K562 (cell line): ENCODE data around the gene HSP90AA1. TPM values are rescaled to one million over a fixed set of nuclear protein-coding genes. Genes with fewer than 3 reads are reported as not detected.

Experiments
- ATAC-seq: fragments of 200-7000 bp; cut with Tn5 transposase; 3 replicates; pipeline ENCODE4 v1.9.1; 2020; ENCODE audit warnings: moderate library complexity
- BruUV-seq: library from RNA; stranded (reverse); fragments of 400-500 nt; replicated peaks from 2 replicates; lab custom pipeline; 2021; lab: Mats Ljungman, UMichigan
- CTCF ChIA-PET: fragments of 300-600 bp; formaldehyde crosslinking; extraction: SDS; loops from one replicate; lab custom pipeline; 2021; ENCODE audit warnings: low intra/inter-chr PET ratio; lab: Yijun Ruan, JAX
- POLR2A ChIA-PET: fragments of 300-600, 350-650 bp; sonication (Branson Sonifier 250); formaldehyde crosslinking; extraction: SDS; loops from one replicate; lab custom pipeline; 2021; ENCODE audit warnings: antibody characterized with exemption, inconsistent platforms; lab: Yijun Ruan, JAX
- DNase-seq, 4 experiments: peaks; one replicate each; pipeline versions ENCODE4 v3.0.0 to v3.0.0-alpha.2; 2011 to 2018; ENCODE audit warnings: low spot score in 3 of 4, mixed read lengths in 3 of 4; ENCODE audit errors: extremely low read depth in 1 of 4
- FAIRE-seq: peaks from 2 replicates; lab custom pipeline; 2011; peaks lifted over from hg19 to GRCh38; lab: Jason Lieb, UNC
- H2AFZ ChIP-seq: 2 replicates; pipeline ENCODE4 v1.6.0; 2011; ENCODE audit warnings: low read depth, low read length, control low read depth, inconsistent platforms
- H3K27ac ChIP-seq: fragments of 200-600 bp; 3 replicates; pipeline ENCODE4 v1.8.0; 2011; ENCODE audit warnings: low read depth, mild to moderate bottlenecking, control low read depth, inconsistent platforms, low read length, moderate library complexity, mixed read lengths; ENCODE audit errors: extremely low read depth
- H3K27me3 ChIP-seq, 2 experiments: fragments of 300-600 bp in 1 of 2; 2 replicates in 1 of 2; 3 replicates in 1 of 2; pipeline versions ENCODE4 v1.6.0 to v1.8.0; 2011; ENCODE audit warnings: inconsistent platforms in 2 of 2, low read length in 2 of 2, mild to moderate bottlenecking in 1 of 2, mixed read lengths in 1 of 2, moderate library complexity in 1 of 2; ENCODE audit not compliant: control insufficient read depth in 2 of 2, insufficient read depth in 2 of 2
- H3K36me3 ChIP-seq: fragments of 300-600 bp; 3 replicates; pipeline ENCODE4 v1.8.0; 2011; ENCODE audit warnings: mild to moderate bottlenecking, low read length, inconsistent platforms; ENCODE audit not compliant: control insufficient read depth, insufficient read depth
- H3K4me1 ChIP-seq, 2 experiments: fragments of 200-600 bp in 1 of 2; replicated peaks in 1 of 2; 2 replicates in 1 of 2; 3 replicates in 1 of 2; pipeline versions ENCODE4 v1.5.1 to v1.8.0; 2011; ENCODE audit warnings: inconsistent platforms in 2 of 2, low read length in 2 of 2, mild to moderate bottlenecking in 1 of 2, mixed read lengths in 1 of 2, moderate library complexity in 1 of 2; ENCODE audit not compliant: control insufficient read depth in 2 of 2, insufficient read depth in 2 of 2
- H3K4me2 ChIP-seq: 2 replicates; pipeline ENCODE4 v1.6.1; 2011; ENCODE audit warnings: low read length, control low read depth, inconsistent platforms, mixed read lengths; ENCODE audit not compliant: insufficient read depth
- H3K4me3 ChIP-seq: fragments of 200-600 bp; sonication (generic), shearing (Covaris generic); 2 replicates; pipeline ENCODE4 v1.5.1; 2016; ENCODE audit warnings: control low read depth, inconsistent platforms
- H3K79me2 ChIP-seq: fragments of 200-600 bp; 3 replicates; pipeline ENCODE4 v1.8.0; 2011; ENCODE audit warnings: low read length, inconsistent platforms; ENCODE audit not compliant: control insufficient read depth, insufficient read depth
- H3K9ac ChIP-seq, 2 experiments: 2 replicates each; pipeline versions ENCODE4 v1.6.0 to v1.6.1; 2011; ENCODE audit warnings: low read depth in 2 of 2, low read length in 2 of 2, control low read depth in 1 of 2, inconsistent platforms in 1 of 2, mild to moderate bottlenecking in 1 of 2, mixed read lengths in 1 of 2; ENCODE audit not compliant: insufficient read depth in 1 of 2
- H3K9me1 ChIP-seq: one replicate; pipeline ENCODE4 v1.6.0; 2011; ENCODE audit warnings: inconsistent platforms, mild to moderate bottlenecking, low read length, moderate library complexity; ENCODE audit not compliant: control insufficient read depth, insufficient read depth
- H3K9me3 ChIP-seq: replicated peaks from 2 replicates; pipeline ENCODE4 v1.5.1; 2011; ENCODE audit warnings: low read depth, low read length, inconsistent platforms; ENCODE audit not compliant: control insufficient read depth, insufficient read depth
- H4K20me1 ChIP-seq: replicated peaks from 2 replicates; pipeline ENCODE4 v1.6.1; 2011; ENCODE audit warnings: low read length, inconsistent platforms, mixed read lengths; ENCODE audit not compliant: control insufficient read depth, insufficient read depth
- EP300 ChIP-seq: IDR thresholded peaks from 2 replicates; pipeline ENCODE4 v1.6.1; 2012; ENCODE audit warnings: low read length, improper control_type of control experiment
- ETV6 ChIP-seq, 3 experiments: fragments of 150-350 bp in 1 of 3; sonication (generic) in 1 of 3; formaldehyde crosslinking in 1 of 3; IDR thresholded peaks; 2 replicates each; pipeline versions ENCODE4 v1.6.1 to v1.8.0; 2014 to 2022; ENCODE audit warnings: borderline replicate concordance in 2 of 3, low read depth in 2 of 3, antibody characterized with exemption in 1 of 3, low read length in 1 of 3, mild to moderate bottlenecking in 1 of 3, missing genetic modification reagents in 1 of 3
- GTF2A2 ChIP-seq: IDR thresholded peaks from 2 replicates; pipeline ENCODE4 v1.6.1; 2016; ENCODE audit warnings: mild to moderate bottlenecking, missing genetic modification characterization, missing compliant biosample characterization
- GTF2B ChIP-seq: IDR thresholded peaks from 2 replicates; pipeline ENCODE4 v1.6.1; 2011; ENCODE audit not compliant: insufficient read length; ENCODE audit errors: extremely low read depth
- JUNB ChIP-seq: fragments of 450-650 bp; formaldehyde crosslinking; conservative IDR thresholded peaks from 2 replicates; pipeline ENCODE4 v1.4.0; 2020; ENCODE audit warnings: mild to moderate bottlenecking
- NRF1 ChIP-seq, 2 experiments: fragments of 450-650 bp; IDR thresholded peaks in 1 of 2; conservative IDR thresholded peaks in 1 of 2; 2 replicates each; pipeline ENCODE4 v1.6.1; 2014; ENCODE audit warnings: mild to moderate bottlenecking in 2 of 2
- PURB ChIP-seq: sonication (generic); formaldehyde crosslinking; IDR thresholded peaks from 2 replicates; pipeline ENCODE4 v1.9.0; 2021; ENCODE audit warnings: low read depth, mild to moderate bottlenecking, missing genetic modification reagents
- SAFB ChIP-seq: fragments of 200-400 bp; formaldehyde crosslinking; IDR thresholded peaks from 2 replicates; pipeline ENCODE4 v1.6.1; 2017; ENCODE audit warnings: low read depth, low read length, borderline replicate concordance
- SMARCA5 ChIP-seq: fragments of 450-650 bp; IDR thresholded peaks from 2 replicates; pipeline ENCODE4 v1.6.1; 2016
- SNAPC5 ChIP-seq: fragments of 250-450 bp; sonication (Bioruptor Pico); IDR thresholded peaks from 2 replicates; pipeline ENCODE4 v1.8.0; 2021; ENCODE audit warnings: moderate library complexity, mild to moderate bottlenecking, inconsistent platforms
- ZKSCAN1 ChIP-seq: fragments of 150-350 bp; IDR thresholded peaks from 2 replicates; pipeline ENCODE4 v1.6.1; 2016; ENCODE audit warnings: low read depth, low read length
- ZNF280A ChIP-seq: fragments of 450-650 bp; IDR thresholded peaks from 2 replicates; pipeline ENCODE4 v1.6.1; 2018; ENCODE audit warnings: mild to moderate bottlenecking, low read depth; ENCODE audit not compliant: partially characterized antibody
- ZNF324 ChIP-seq: fragments of 250-450 bp; sonication (Bioruptor Pico); IDR thresholded peaks from 2 replicates; pipeline ENCODE4 v1.4.0; 2020; ENCODE audit warnings: mild to moderate bottlenecking
- WGBS: fragments of 100-300 bp; shearing (Covaris generic); methylation state at CpG from one replicate; pipeline ENCODE4 v1.1.6; 2016; ENCODE audit warnings: low coverage, mixed read lengths; ENCODE audit not compliant: insufficient coverage; ENCODE audit errors: missing lambda C conversion rate; 5-methylcytosine and 5-hydroxymethylcytosine counted together
- in situ Hi-C: fragments of 300-500 bp; cut with MboI; formaldehyde crosslinking; loops from 4 replicates; pipeline ENCODE4 v1.15.0; 2018; ENCODE audit warnings: inconsistent platforms, mixed read lengths
- intact Hi-C: fragments of 100-400 bp; cut with micrococcal nuclease; formaldehyde crosslinking; loops from 2 replicates; pipeline ENCODE4 v1.14.2; 2022
- polyA plus RNA-seq, 8 experiments: library from polyadenylated mRNA; depleted of rRNA in 4 of 8; stranded (reverse) in 5 of 8; unstranded in 3 of 8; fragments of >200 nt; fragmentation: Nextera tagmentation in 2 of 8; fragmentation: Illumina TruSeq in 1 of 8; extraction: Ambion mirVana in 2 of 8; extraction: Trizol in 1 of 8; gene quantifications; 2 replicates each; pipeline versions ENCODE4 v1.2.1 to v1.2.3, GENCODE V29; 2011 to 2014; ENCODE audit warnings: inconsistent platforms in 1 of 8, missing spikeins in 1 of 8
- total RNA-seq, 7 experiments: library from RNA; depleted of rRNA in 6 of 7; stranded (reverse); fragments of >200 nt in 6 of 7; fragmentation: Illumina TruSeq in 2 of 7; extraction: Trizol in 2 of 7; gene quantifications; 2 replicates each; pipeline versions ENCODE4 v1.2.1 to v1.2.3, GENCODE V29; 2011 to 2021; ENCODE audit warnings: low replicate concordance in 1 of 7

The HSP90AA1 gene
- total and polyA plus RNA-seq, 9 of the 15 experiments (the other 6 are each of a cell fraction or from before 2014, with no cell fraction given) = 377 to 1,731 (median 879) TPM

- Histone ChIP-seq H3K4me3 (no peak overlapping the region), H2AFZ (no peak overlapping the region), H3K9me3 (no peaks in the 10 kb centered on the region), H3K27me3 (no peaks in the 10 kb centered on the region), H3K9me1 (no peaks in the 10 kb centered on the region), H3K79me2 (no peaks in the 10 kb centered on the region), H3K27ac (no peak overlapping the region), H3K36me3 (peaks cover 87% of the 10 kb centered on the region), H4K20me1 (no peaks in the 10 kb centered on the region), H3K4me2 (no peak overlapping the region), H3K9ac (no peak overlapping the region), H3K4me1 (no peaks in the 10 kb centered on the region)
- no peak for DNase-seq
- WGBS = 93% methylated on average over 9 of the region's 16 CpGs
- ATAC-seq = no peak
- ChIA-PET CTCF (no interaction called here), POLR2A (interaction anchor here (1.2 kb wide), 1 partner anchor 9 kb away, joined by 3 read pairs; no protein-coding TSS in a partner anchor)
- in situ Hi-C loops (no loop called here), intact Hi-C loops (no loop called here)
- BruUV-seq = no TSS peak
- no peak for TF ChIP-seq SAFB
- TF ChIP-seq JUNB (CRISPR knock-in tag) = no peak
- no peak for TF ChIP-seq NRF1 (conservative IDR thresholded peaks at IDR 0.05 in 1 of 2, IDR thresholded peaks at IDR 0.05 in 1 of 2)
- no peak for TF ChIP-seq GTF2A2 (tag)
- no peak for TF ChIP-seq SNAPC5 (CRISPR knock-in tag)
- TF ChIP-seq GTF2B = no peak
- no peak for TF ChIP-seq ETV6 (IDR thresholded peaks at IDR 0.05; ENCODE audit: borderline replicate concordance in 1 of 2, low read depth in 2 of 2, low read length in 1 of 2)
- TF ChIP-seq ETV6 (CRISPR knock-in tag; IDR thresholded peaks at IDR 0.05; ENCODE audit: borderline replicate concordance) = no peak
- TF ChIP-seq PURB (CRISPR knock-in tag) = no peak
- no peak for TF ChIP-seq ZKSCAN1
- TF ChIP-seq SMARCA5 = no peak
- no peak for TF ChIP-seq ZNF280A
- no peak for TF ChIP-seq ZNF324
- TF ChIP-seq EP300 = no peak
- TF ChIP-seq, all 486 proteins: peak for 0
- no peak for FAIRE-seq
These were observed 47.7 kb downstream of the HSP90AA1 start for GRCh38 chr14:102039157-102039556.
